HG03575 (cell line): ENCODE data around the gene STK36.

ENCODE experiments used
- ATAC-seq: cut with Tn5 transposase; IDR thresholded peaks from one replicate; pipeline ENCODE4 v1.9.1; 2021; ENCODE audit not compliant: unreplicated experiment, insufficient number of reproducible peaks, low FRiP score; ENCODE audit errors: extremely low read depth

STK36 gene

GRCh38 chr2:218710687-218711549 lies 39.0 kb downstream of the STK36 start, which contains the start of gene TTLL4:
TSS of gene TTLL4 (plus strand) at chr2:218710835. CDS start at chr2:218737677, 26,842 bp downstream.
- peak; percentile 56 for ATAC-seq

- no peak for ATAC-seq
These were observed 39.7 kb downstream of the STK36 start for GRCh38 chr2:218711550-218711929.

- ATAC-seq = no peak
These were observed 42.0 kb downstream of the STK36 start for GRCh38 chr2:218713922-218714321.

- no peak for ATAC-seq
These were observed 44.2 kb downstream of the STK36 start for GRCh38 chr2:218716070-218716469.

GRCh38 chr2:218717262-218717661 lies 45.4 kb downstream of the STK36 start:
- ATAC-seq = no peak

GRCh38 chr2:218718058-218718457 lies 46.2 kb downstream of the STK36 start:
- ATAC-seq = no peak

DNA sequence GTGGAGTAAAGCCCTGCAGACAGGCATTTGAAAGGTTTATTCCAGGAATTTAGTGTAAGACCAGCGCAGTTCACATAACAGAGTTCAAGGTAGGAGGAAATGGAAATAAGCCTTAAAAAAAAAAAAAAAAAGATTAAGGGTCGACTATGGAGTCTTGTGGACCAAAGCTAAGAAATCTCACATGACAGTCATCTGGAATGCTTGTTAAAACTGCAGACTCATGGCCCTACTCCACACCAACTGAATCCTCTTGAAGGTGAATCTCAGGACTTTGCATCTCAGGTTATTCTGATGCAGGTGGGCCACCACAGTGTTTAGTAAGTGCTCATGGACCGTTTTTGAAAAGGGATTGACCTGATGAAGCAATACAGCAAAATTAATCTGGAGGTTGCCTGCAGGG lies 47.6 kb downstream of the STK36 start:
- ATAC-seq = no peak

DNA sequence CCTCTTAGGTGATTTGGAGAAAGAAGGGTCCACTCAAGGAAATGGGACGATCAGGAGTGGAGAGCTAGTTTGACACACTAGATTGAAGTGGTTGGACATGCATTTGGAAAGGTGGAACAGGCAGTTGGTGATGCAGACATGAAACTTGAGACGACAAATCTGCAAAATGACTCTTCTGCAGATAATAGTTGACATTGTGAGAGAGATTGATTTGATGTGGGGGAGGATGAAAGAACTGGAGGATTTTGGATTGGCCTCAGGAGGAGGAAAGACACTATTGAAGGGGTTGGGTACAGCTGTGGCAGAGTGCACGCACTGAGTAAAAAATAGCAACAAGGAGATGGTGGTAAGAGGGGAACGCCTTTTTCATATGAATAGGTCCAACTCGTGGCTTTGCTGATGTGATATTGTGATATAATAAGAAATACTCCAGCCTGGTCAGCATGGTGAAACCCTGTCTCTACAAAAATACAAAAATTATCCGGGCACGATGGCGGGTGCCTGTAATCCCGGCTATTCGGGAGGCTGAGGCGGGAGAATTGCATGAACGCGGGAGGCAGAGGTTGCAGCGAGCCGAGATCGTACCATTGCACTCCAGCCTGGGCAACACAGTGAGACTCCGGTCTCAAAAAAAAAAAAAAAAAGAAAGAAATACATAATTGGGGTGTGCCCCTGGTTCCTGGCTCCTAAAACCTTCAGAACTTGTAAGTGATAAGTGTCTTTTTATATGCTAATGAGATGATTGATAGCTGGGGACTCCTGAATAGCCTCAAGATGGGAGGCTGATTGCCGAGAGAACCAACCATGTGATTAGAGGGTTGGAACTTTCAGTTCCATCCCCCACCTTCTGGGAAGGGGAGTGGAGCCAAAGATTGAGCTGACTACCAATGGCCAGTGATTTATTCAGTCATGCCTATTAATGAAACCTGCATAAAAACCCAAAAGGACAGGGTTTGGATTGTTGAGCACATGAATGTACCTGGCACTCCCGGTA lies 48.5 kb downstream of the STK36 start:
- ATAC-seq = no peak

DNA sequence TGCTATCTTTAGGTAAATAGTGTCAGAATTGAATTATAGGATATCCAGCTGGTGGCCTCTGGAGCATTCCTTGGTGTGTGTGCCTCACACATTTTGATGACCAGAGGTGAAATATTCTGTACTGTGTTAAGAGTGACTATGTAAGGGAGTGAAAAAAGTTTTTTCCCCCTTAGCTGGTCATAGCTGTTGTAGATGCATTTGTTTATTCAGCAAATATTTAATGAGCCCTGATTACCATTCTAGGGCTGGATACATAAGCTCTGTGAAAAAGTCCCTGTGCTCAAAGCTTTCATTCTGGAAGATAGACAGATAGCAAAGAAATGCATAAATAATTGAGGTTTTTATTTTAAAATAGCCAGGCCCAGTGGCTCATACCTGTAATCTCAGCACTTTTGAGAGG lies 49.6 kb downstream of the STK36 start:
- no peak for ATAC-seq

DNA sequence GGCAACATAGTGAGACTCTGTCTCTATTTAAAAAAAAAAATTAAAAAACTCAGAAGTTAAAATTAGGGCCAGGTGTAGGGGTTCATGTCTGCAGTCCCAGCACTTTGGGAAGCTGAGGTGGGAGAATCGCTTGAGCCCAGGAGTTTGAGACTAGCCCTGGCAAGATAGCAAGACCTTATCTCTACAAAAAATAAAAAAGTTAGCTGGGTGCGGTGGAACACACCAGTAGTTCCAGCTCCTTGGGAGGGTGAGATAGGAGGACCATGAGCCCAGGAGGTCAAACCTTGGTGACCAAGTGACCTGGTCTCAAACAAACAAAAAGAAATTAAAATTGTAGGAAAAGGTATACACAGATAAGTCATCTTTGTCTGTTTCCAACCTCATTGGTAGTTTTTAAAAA lies 50.0 kb downstream of the STK36 start:
- ATAC-seq = no peak

DNA sequence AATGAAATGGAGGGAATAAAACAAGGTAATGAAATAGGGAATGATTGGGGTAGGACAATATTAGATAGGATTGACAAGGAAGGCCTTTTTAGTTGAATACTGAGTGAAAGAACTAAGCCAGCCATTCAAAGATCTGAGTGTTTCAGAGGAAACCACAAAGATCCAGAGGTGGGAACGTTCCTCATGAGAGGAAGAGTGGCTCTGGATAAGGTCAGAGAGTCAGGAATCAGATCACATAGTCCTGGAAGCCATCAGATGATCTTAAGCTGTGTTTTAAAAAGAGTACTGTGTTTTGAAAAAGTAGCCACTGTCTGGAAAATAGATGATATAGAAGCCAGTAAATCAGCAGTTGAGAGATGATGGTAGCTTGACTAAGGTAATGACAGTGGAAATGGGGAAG lies 50.5 kb downstream of the STK36 start:
- no peak for ATAC-seq

DNA sequence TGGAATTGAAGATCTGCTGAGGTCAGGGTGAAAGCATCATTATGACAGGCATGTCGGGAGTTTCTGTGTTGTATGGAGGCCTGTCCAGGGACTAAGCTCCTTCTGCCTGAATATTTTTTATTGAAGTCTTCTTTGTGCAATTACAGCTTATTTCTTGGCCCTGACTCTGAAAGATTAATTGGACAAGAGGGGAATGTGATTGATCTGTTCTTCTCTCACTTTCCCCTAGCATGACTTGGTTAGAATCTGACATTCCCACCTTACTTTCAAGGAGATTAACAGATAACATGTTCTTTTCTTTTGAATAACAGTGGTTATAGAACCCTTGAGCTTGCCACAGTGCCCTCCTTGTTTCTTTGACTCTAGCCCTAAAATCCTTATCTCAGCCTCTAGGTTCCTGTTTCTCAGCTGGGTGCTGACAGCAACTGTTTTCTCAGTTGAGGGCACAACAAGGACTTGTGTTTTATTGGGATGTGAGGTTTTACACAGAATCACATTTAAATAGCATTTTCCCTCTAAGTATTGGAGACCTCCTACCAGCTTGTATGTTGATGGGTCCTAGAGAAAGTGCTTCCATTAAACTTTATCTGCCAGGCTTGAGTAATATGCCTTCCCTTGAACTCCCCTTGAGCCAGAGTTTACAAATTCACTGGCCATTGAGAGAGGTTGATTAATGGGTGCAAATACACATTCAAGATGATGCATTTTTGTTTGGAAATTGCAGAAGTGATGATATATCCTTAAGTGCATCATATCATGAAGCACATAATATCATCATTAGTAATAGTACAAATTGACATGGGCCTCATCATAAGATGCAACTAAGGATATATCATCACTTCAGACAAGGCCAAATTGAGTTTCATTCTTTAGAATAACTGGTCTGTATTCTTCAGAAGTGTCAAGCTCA lies 51.2 kb downstream of the STK36 start:
- ATAC-seq = no peak

- no peak for ATAC-seq
These were observed 54.2 kb downstream of the STK36 start for GRCh38 chr2:218726004-218726574.

- no peak for ATAC-seq
These were observed 55.7 kb downstream of the STK36 start for GRCh38 chr2:218727502-218728165.

GRCh38 chr2:218729640-218730039 lies 57.8 kb downstream of the STK36 start:
- no peak for ATAC-seq

GRCh38 chr2:218732052-218732760 lies 60.3 kb downstream of the STK36 start:
- ATAC-seq = no peak

- no peak for ATAC-seq
These were observed 60.9 kb downstream of the STK36 start for GRCh38 chr2:218732761-218733158.
